Caki2 (cell line): ENCODE results near the gene EEF2K. TPM values are rescaled to one million over a fixed set of nuclear protein-coding genes. Genes with fewer than 3 reads are reported as not detected.
"Not testable (repeated sequence)": the region's sequence is repeated elsewhere in the genome, so short reads cannot be mapped to it uniquely, and the experiment has no call there.

Source experiments
- DNase-seq: peaks from one replicate; pipeline ENCODE4 v3.0.0-alpha.2; 2015; ENCODE audit warnings: low read depth
- in situ Hi-C: cut with HindIII; loops from 2 replicates; pipeline ENCODE4 v1.10.0; 2016; ENCODE audit warnings: low sequenced_read_pairs, low pct_unique_long_range_greater_than_20kb, mixed read lengths
- total RNA-seq: library from RNA; depleted of rRNA; stranded (reverse); fragments of >200 nt; shearing (Covaris generic); gene quantifications from 2 replicates; pipeline ENCODE4 v1.2.3, GENCODE V29; 2014; ENCODE audit warnings: low replicate concordance

The EEF2K gene
- total RNA-seq, 1 experiment from 2014 or later = 16.2 TPM

GRCh38 chr16:22204091-22204655 lies 1.9 kb upstream of the EEF2K start:
- in situ Hi-C loops = no loop called here
- no peak for DNase-seq

GRCh38 chr16:22205577-22206012 lies 483 bp upstream of the EEF2K start:
- no peak for DNase-seq
- in situ Hi-C loops = no loop called here

GRCh38 chr16:22206842-22207714 lies 1.0 kb downstream of the EEF2K start:
- in situ Hi-C loops = no loop called here
- peak; percentile 66 for DNase-seq

DNA sequence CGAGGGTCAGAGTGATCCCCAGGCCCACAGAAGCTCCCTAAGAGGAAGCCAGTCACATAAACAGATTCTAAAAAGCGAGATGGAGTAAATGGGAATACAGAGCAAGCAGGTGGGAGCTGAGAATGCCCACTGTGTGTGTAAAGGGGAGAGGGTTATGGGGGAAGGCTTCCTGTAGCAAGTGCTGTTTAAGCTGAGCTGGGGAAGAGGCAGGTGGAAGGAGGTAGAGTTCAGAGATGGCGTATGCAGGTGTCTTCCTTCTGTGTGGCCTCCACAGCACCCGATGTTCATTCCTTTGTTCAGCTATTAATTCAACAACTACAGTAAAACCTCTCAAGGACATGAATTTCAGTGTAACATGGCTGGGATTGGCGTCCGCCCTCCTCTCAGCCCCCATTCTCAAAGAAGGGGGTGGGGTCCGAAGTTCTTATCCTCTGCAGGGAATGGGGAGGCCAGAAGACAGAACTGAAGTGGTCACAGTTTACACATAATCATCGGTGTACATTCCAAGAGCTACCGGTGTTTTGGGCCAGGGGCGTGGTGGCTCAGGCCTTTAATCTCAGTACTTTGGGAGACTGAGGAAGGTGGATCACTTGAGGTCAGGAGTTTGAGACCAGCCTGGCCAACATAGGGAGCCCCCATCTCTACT lies 1.8 kb downstream of the EEF2K start:
- in situ Hi-C loops = no loop called here
- DNase-seq = no peak

GRCh38 chr16:22210285-22210684 lies 4.2 kb downstream of the EEF2K start:
- in situ Hi-C loops = loop anchor here (10.0 kb wide), 1 partner anchor 55 kb away; no protein-coding TSS in a partner anchor
- DNase-seq = no peak

DNA sequence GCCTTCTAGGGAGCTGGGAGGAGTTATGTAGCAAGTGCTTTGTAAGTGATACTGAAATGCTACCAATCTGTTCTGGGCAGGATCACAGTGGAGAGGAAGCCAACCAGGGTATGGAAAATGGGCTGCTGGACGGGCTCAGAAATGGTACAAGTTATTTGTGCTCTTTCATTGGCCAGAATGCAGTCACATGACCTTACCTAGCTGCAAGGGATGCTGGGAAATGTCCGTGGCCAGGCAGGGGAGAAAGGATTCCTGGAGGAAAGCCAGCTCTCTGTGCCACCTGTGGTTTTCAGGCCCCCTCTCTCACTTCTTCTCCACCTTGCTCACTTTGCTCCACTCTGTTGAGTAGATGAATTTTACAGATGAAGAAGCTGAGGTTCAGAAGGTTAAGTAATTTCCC lies 4.8 kb downstream of the EEF2K start:
- in situ Hi-C loops = loop anchor here (10.0 kb wide), 1 partner anchor 54 kb away; no protein-coding TSS in a partner anchor
- DNase-seq = no peak

DNA sequence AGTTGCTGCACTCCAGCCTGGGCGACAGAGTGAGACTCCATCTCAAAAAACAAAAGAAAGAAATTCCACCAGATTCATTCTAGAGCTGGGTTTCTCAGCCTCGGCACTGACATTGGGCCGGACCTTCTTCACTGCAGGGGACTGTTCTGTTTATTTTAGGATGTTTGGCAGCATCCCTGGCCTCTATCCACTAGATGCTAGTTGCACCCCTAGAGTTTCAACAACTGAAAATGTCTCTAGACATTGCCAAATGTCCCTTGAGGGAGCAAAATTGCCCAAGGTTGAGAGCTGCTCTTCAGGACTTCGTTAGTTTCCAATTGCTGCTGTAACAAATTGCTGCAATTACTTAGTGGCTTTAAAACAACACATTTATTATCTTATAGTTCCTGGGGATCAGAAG lies 7.2 kb downstream of the EEF2K start:
- in situ Hi-C loops = loop anchor here (10.0 kb wide), 1 partner anchor 52 kb away; no protein-coding TSS in a partner anchor
- no peak for DNase-seq

- in situ Hi-C loops = loop anchor here (10.0 kb wide), 1 partner anchor 51 kb away; no protein-coding TSS in a partner anchor
- DNase-seq = no peak
Measured at GRCh38 chr16:22213801-22214200, 7.7 kb downstream of the EEF2K start.

DNA sequence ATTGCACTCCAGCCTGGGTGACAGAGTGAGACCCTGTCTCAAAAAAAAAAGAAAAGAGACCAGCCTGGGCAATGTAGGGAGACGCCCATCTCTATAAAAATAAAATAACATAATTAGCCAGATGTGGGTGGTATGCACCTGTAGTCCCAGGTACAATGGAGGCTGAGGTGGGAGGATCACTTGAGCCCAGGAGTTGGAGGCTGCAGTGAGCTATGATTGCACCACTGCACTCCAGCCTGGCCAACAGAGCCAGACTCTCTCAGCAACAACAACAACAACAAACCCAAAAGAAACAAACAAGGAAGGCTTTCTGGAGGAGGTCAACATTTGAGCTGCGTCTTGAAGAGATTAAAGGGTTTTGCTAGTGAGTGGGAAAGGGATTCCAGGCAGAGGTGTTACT lies 8.3 kb downstream of the EEF2K start:
- in situ Hi-C loops = loop anchor here (10.0 kb wide), 1 partner anchor 50 kb away; no protein-coding TSS in a partner anchor
- DNase-seq = no peak

DNA sequence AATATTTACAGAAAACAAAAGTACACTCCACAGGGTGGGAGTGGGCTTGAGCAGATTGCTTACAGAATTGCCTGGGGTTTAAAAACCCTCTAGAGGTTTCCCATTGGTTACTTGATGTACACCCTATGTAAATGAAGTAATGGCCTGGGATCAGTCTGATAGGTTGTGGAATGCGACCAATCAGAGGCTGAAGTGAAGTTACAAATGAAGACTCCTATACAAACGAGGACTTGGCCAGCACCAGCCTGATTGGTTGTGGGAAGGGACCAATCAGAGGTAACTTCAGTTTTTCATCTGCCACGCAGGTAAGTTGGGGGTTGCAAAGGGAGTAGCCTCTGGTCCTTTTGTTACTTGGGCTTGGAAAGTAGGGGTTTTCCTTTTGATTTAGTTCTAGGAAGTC lies 8.8 kb downstream of the EEF2K start:
- in situ Hi-C loops = loop anchor here (10.0 kb wide), 1 partner anchor 50 kb away; no protein-coding TSS in a partner anchor
- no peak for DNase-seq

DNA sequence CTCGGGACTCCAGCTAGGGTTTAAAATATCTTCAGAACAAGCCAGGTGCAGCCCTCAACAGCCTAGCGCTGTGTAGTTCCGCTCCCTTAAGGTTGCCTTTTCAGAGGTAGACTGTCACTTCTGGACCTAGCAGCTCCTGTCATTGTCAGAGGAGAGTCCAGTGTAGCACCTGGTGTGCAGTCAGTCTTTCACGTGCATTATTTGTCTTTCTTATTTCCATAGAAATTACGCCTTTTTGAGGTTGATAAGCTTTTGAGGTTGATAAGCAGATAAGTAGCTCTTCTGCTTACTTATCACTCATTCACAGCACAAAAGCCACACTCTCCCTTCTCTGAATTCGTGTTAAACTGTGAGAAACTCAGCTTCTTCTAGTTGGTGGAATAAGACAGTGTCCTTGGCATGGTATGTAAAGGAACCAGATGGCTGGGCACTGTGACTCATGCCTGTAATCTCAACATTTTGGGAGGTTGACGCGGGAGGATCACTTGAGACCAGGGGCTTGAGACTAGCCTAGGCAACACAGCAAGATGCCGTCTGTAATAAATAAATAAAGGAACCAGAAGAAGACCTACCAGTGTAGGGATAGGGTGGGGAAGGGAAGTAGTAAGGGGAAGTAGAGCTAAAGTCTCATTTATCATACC lies 10.2 kb downstream of the EEF2K start:
- in situ Hi-C loops = loop anchor here (10.0 kb wide), 1 partner anchor 48 kb away; no protein-coding TSS in a partner anchor
- DNase-seq = no peak

DNA sequence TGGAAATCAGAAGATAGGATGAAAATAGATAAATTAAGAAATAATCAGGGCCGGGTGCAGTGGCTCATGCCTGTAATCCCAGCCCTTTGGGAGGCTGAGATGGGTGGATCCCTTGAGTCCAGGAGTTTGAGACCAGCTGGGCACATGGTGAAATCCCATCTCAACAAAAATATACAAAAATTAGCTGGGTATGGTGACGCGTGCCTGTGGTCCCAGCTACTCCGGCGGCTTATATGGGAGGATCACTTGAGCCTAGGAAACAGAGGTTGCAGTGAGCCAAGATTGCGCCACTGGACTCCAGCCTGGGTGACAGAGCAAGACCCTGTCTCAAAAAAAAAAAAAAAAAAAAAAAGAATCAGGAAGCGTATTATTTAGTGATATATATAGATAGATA lies 10.8 kb downstream of the EEF2K start:
- not testable (repeated sequence) for DNase-seq
- in situ Hi-C loops = loop anchor here (10.0 kb wide), 1 partner anchor 48 kb away; no protein-coding TSS in a partner anchor

- peak; percentile 98 for DNase-seq
- in situ Hi-C loops = loop anchor here (10.0 kb wide), 1 partner anchor 47 kb away; no protein-coding TSS in a partner anchor
Measured at GRCh38 chr16:22217890-22218730, 12.0 kb downstream of the EEF2K start.

DNA sequence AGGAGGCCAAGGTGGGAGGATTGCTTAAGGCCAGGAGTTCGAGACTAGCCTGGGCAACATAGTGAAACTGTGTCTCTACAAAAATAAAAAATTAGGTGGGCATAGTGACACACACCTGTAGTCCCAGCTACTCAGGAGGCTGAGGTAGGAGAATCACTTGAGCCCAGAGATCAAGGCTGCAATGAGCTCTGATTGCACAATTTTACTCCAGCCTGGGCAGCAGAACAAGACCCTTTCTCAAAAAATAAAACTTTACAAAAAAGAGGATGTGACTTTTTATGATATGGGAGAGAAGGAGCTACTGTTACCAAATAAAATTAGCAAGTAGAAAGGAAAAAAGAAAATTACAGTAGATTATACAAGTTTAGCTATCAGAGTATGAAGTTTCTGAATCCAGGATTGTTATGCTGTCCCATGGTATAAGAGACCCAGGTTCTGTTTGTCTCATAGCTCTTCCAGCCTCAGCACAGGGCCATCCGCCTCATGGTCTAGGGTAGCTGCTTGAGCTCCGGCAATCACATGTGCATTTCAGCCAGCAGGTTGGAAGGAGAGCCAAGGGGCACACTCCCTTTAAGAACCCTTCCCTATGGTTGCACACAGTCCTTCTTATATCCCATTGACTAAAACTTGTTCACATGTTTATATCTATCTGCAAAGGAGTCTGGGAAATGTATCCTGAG lies 13.5 kb downstream of the EEF2K start:
- in situ Hi-C loops = loop anchor here (10.0 kb wide), 1 partner anchor 45 kb away; no protein-coding TSS in a partner anchor
- no peak for DNase-seq

- in situ Hi-C loops = no loop called here
- no peak for DNase-seq
Measured at GRCh38 chr16:22220069-22220440, 14.0 kb downstream of the EEF2K start.

GRCh38 chr16:22220714-22221113 lies 14.6 kb downstream of the EEF2K start:
- DNase-seq = no peak
- in situ Hi-C loops = no loop called here

DNA sequence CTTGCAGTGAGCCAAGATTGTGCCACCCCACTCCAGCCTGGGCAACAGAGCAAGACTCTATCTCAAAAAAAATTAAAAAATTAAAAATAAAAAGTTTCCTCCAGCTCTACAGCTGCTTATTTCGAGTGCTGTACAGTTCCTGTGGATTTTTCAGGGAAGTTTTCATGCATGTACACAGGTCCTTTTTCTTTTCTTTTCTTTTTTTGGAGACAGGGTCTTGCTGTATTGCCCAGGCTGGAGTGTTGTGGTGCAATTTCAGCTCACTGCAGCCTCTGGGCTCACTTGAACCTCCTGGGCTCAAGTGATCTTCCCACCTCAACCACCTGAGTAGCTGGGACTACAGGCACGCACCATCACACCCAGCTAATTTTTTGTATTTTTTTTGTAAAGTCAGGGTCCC lies 15.9 kb downstream of the EEF2K start:
- DNase-seq = no peak
- in situ Hi-C loops = no loop called here
